ENCODE measurements around the gene SULT4A1.

SULT4A1 gene

DNA sequence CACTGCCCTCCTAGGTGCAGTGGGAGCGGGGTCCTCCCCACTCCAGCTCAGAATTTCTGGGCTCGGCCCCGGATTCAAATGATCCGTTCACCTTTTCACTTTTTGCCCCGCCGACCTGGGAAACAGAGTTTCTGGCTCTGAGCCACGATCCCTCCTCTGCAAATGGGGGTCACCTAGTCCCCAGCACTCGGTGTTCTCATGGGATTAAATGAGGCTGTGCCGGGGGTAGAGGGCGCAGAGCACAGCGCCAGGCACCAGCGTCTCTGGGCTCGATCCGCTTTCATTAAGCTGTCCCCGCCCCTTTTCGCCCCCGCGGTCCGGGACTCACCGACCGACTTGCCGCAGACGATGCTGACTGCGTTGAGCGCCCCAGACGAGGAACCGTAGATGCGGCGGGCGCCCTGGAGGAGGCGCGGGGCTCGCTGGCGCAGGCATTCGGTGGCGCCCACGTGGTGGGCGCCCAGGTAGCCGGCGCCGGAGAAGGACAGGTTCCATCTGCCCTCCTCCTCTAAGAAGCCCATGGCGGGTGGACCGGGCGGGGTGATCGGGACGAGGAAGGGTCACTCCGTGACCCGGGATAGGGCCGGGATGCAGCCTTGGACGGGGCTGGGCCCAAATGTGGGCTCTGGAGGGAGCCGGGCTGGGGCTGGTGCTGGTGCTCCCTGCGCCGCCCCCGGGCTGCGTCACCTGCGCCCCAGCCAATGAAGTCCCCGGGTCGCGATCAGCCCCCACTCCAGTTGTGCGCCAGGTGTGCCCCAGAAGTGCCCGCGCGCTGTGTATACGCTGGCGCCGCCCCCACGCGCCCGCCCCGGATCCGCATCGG lies 29.3 kb upstream of the SULT4A1 start, which contains the start of gene PNPLA5:
Gene PNPLA5 (minus strand): TSS at position 654 of the 823 bp plus-strand sequence. CDS start 133 bp downstream, at position 521.
- peak; percentile 51; the same call in 2 of the 3 replicates for ATAC-seq (ENCODE audit: low read depth)
- H3K4me1 ChIP-seq (ENCODE audit: insufficient read depth, poor library complexity, severe bottlenecking): no peaks in the 10 kb centered on the region
- peaks cover 33% of the 10 kb centered on the region for H3K27me3 ChIP-seq (ENCODE audit: insufficient read depth, poor library complexity, severe bottlenecking)
- H3K36me3 ChIP-seq (ENCODE audit: low read depth): no peaks in the 10 kb centered on the region
- H3K9me3 ChIP-seq (ENCODE audit: severe bottlenecking): no peaks in the 10 kb centered on the region
- no peak within 1 kb of the TSS for H3K27ac ChIP-seq (ENCODE audit: poor library complexity, severe bottlenecking)
- DNase-seq (ENCODE audit: low spot score): no peak
- H3K4me3 ChIP-seq (ENCODE audit: severe bottlenecking): peak within 1 kb of the TSS; percentile 13
- TF ChIP-seq CTCF (IDR thresholded peaks at IDR 0.05; ENCODE audit: poor library complexity, severe bottlenecking): peak; percentile 6

GRCh38 chr22:43890901-43891331 lies 28.6 kb upstream of the SULT4A1 start:
- peaks cover 33% of the 10 kb centered on the region for H3K27me3 ChIP-seq (ENCODE audit: insufficient read depth, poor library complexity, severe bottlenecking)
- TF ChIP-seq CTCF (IDR thresholded peaks at IDR 0.05; ENCODE audit: poor library complexity, severe bottlenecking): no peak
- no peaks in the 10 kb centered on the region for H3K36me3 ChIP-seq (ENCODE audit: low read depth)
- no peak overlapping the region for H3K27ac ChIP-seq (ENCODE audit: poor library complexity, severe bottlenecking)
- ATAC-seq (ENCODE audit: low read depth) (no peak), DNase-seq (ENCODE audit: low spot score) (no peak)
- peak overlapping the region; percentile 13 for H3K4me3 ChIP-seq (ENCODE audit: severe bottlenecking)
- no peaks in the 10 kb centered on the region for H3K4me1 ChIP-seq (ENCODE audit: insufficient read depth, poor library complexity, severe bottlenecking)
- H3K9me3 ChIP-seq (ENCODE audit: severe bottlenecking): no peaks in the 10 kb centered on the region

GRCh38 chr22:43889860-43890253 lies 27.5 kb upstream of the SULT4A1 start:
- Histone ChIP-seq H3K36me3 (ENCODE audit: low read depth) (no peaks in the 10 kb centered on the region), H3K27me3 (ENCODE audit: insufficient read depth, poor library complexity, severe bottlenecking) (peaks cover 33% of the 10 kb centered on the region), H3K4me1 (ENCODE audit: insufficient read depth, poor library complexity, severe bottlenecking) (no peaks in the 10 kb centered on the region), H3K27ac (ENCODE audit: poor library complexity, severe bottlenecking) (no peak overlapping the region), H3K9me3 (ENCODE audit: severe bottlenecking) (no peaks in the 10 kb centered on the region), H3K4me3 (ENCODE audit: severe bottlenecking) (no peak overlapping the region)
- TF ChIP-seq CTCF (IDR thresholded peaks at IDR 0.05; ENCODE audit: poor library complexity, severe bottlenecking): peak; percentile 24
- peak; percentile 46; the same call in 1 of the 3 replicates for ATAC-seq (ENCODE audit: low read depth)
- no peak for DNase-seq (ENCODE audit: low spot score)

DNA sequence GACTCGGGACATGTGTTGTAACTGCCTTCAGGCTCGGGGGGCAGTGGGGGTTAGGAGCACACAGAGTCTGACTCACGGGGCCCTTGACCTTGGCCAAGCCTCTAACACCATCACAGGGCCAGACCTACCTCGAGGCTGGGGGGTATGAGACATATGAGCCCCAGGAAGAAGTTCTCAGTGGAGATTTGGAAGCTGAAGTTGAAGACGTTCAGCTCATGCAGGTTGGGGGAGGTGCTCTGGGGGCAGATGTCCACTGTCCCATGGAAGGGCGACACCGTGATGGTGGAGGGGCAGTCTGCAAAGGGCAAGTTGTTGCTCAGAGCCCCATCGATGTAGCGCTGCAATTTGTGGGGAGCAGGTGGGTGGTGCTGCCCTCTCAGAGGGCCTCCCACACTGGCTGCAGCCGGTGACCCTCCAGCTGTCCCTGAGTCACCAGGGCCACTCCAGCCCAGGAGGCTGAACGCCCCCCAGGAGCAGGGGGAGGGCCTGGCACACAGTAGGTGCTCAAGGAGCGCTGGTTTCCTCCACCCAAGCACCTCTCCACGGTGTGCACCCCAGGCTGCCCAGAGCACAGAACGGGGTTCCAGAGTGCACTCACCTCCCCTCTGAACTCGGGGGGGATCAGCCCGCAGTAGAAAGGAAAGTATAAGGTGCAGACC lies 27.0 kb upstream of the SULT4A1 start:
- no peak for DNase-seq (ENCODE audit: low spot score)
- no peak overlapping the region for H3K27ac ChIP-seq (ENCODE audit: poor library complexity, severe bottlenecking)
- no peak for TF ChIP-seq CTCF (IDR thresholded peaks at IDR 0.05; ENCODE audit: poor library complexity, severe bottlenecking)

More for the DNA sequence above, 27.0 kb upstream of the SULT4A1 start:
- H3K4me1 ChIP-seq (ENCODE audit: insufficient read depth, poor library complexity, severe bottlenecking): no peaks in the 10 kb centered on the region
- ATAC-seq (ENCODE audit: low read depth): no peak
- H3K9me3 ChIP-seq (ENCODE audit: severe bottlenecking): no peaks in the 10 kb centered on the region
- peaks cover 33% of the 10 kb centered on the region for H3K27me3 ChIP-seq (ENCODE audit: insufficient read depth, poor library complexity, severe bottlenecking)
- no peaks in the 10 kb centered on the region for H3K36me3 ChIP-seq (ENCODE audit: low read depth)
- H3K4me3 ChIP-seq (ENCODE audit: severe bottlenecking): no peak overlapping the region

Data from RWPE2 (cell line).